Neural crest cell (in vitro differentiated cells): Measurements from ENCODE around the gene GCNT4. TPM values are rescaled to one million over a fixed set of nuclear protein-coding genes. Genes with fewer than 3 reads are reported as not detected.
"Not testable (repeated sequence)": the region's sequence is repeated elsewhere in the genome, so short reads cannot be mapped to it uniquely, and the experiment has no call there.

ENCODE experiments used
- DNase-seq: peaks from one replicate; pipeline ENCODE4 v3.0.0; 2021; ENCODE audit warnings: low read depth, mixed read lengths, low spot score
- H3K27ac Mint-ChIP-seq: one replicate; pipeline ENCODE4 v1.8.0; 2021; ENCODE audit warnings: mild to moderate bottlenecking, mixed read lengths; ENCODE audit not compliant: unreplicated experiment
- H3K27me3 Mint-ChIP-seq: 2 replicates; pipeline ENCODE4 v1.8.0; 2021; ENCODE audit warnings: low read depth, mild to moderate bottlenecking, mixed read lengths
- H3K36me3 Mint-ChIP-seq: 2 replicates; pipeline ENCODE4 v1.8.0; 2021; ENCODE audit warnings: low read depth, mild to moderate bottlenecking, mixed read lengths
- H3K4me1 Mint-ChIP-seq: 2 replicates; pipeline ENCODE4 v1.8.0; 2021; ENCODE audit warnings: mixed read lengths
- H3K4me3 Mint-ChIP-seq: one replicate; pipeline ENCODE4 v1.8.0; 2021; ENCODE audit warnings: mild to moderate bottlenecking, mixed read lengths
- H3K9me3 Mint-ChIP-seq: 2 replicates; pipeline ENCODE4 v1.8.0; 2021; ENCODE audit warnings: mixed read lengths
- long read RNA-seq: library from polyadenylated mRNA; unstranded; transcript quantifications from one replicate; pipeline ENCODE4 v2.0.0, GENCODE V29; 2020
- total RNA-seq: library from RNA; stranded (reverse); gene quantifications from 2 replicates; pipeline ENCODE4 v1.2.1, GENCODE V29; 2021
- TF ChIP-seq, protein P1 (sequence below): fragments of 200-600 bp; sonication (generic); conservative IDR thresholded peaks from 2 replicates; pipeline ENCODE4 v1.5.0; 2021; ENCODE audit warnings: antibody characterized with exemption, mild to moderate bottlenecking

The GCNT4 gene, protein sequence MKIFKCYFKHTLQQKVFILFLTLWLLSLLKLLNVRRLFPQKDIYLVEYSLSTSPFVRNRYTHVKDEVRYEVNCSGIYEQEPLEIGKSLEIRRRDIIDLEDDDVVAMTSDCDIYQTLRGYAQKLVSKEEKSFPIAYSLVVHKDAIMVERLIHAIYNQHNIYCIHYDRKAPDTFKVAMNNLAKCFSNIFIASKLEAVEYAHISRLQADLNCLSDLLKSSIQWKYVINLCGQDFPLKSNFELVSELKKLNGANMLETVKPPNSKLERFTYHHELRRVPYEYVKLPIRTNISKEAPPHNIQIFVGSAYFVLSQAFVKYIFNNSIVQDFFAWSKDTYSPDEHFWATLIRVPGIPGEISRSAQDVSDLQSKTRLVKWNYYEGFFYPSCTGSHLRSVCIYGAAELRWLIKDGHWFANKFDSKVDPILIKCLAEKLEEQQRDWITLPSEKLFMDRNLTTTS
- 0.39 and 0.56 TPM in 2 replicates for total RNA-seq
- long read RNA-seq = 0 reads

DNA sequence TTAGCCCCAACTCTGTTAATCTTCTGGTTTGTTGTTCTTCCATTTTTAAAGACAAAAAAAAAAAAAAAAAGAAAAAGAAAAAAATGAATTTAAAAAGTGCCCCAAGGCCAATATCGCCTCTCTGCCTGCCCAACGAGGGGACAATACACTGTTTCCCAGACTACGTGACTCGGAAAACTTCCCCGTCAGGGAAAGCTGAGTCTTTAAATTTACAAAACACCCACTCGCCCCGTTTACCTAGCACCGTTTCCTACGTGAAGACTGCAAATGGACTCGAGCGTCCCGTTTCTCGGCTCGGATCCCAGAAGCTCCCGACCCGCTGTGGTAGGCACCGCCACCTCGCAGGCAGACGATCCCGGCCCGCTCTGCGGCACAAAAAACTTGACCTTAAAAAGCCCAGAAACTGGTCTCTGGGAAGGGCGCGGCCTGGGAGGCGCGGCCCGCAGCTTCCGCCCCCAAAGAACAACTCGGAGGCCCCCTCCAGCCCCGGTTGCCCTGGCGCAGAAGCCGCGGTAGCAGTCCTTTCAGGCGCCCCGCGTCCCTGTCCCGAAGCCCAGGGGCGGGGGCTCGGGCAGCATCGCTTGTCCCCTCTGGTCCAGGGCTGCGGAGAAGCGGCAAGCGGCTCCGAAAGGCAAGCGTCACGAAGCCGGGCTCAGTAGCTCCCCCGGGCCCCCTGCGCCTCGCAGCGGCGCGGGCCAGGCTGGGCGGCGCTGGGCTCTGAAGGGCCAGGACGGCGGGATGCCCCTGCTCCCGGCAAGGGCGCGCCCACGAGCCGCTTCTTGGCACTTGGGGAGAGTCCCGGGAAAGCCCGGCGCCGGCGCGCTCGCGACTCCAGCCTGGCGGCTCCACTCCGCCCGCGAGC lies at the start of gene GCNT4:
Gene GCNT4 (minus strand): TSS at position 367 of the 862 bp plus-strand sequence. CDS start 22,521 bp downstream, outside the sequence.
- Mint-ChIP-seq H3K36me3 (no peaks in the 10 kb centered on the region), H3K4me1 (peaks cover 32% of the 10 kb centered on the region), H3K4me3 (peak within 1 kb of the TSS; percentile 88), H3K27me3 (peaks cover 45% of the 10 kb centered on the region), H3K9me3 (no peaks in the 10 kb centered on the region), H3K27ac (no peak within 1 kb of the TSS)
- TF ChIP-seq, protein P1, sequence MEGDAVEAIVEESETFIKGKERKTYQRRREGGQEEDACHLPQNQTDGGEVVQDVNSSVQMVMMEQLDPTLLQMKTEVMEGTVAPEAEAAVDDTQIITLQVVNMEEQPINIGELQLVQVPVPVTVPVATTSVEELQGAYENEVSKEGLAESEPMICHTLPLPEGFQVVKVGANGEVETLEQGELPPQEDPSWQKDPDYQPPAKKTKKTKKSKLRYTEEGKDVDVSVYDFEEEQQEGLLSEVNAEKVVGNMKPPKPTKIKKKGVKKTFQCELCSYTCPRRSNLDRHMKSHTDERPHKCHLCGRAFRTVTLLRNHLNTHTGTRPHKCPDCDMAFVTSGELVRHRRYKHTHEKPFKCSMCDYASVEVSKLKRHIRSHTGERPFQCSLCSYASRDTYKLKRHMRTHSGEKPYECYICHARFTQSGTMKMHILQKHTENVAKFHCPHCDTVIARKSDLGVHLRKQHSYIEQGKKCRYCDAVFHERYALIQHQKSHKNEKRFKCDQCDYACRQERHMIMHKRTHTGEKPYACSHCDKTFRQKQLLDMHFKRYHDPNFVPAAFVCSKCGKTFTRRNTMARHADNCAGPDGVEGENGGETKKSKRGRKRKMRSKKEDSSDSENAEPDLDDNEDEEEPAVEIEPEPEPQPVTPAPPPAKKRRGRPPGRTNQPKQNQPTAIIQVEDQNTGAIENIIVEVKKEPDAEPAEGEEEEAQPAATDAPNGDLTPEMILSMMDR = no peak
- peak; percentile 48 for DNase-seq

DNA sequence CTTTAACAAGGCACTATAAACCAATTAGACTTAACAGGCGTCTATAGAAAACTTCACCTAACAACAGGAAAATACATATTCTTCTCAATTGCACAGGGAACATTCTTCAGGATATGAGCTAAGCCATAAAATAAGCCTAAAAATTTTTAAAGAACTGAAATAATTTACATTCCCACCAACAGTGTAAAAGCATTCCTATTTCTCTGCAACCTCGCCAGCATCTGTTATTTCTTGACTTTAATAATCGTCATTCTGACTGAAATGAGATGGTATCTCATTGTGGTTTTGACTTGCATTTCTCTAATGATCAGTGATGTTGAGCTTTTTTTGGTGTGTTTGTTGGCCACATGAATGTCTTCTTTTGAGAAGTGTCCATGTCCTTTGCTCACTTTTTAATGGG lies 43.6 kb upstream of the GCNT4 start:
- not testable (repeated sequence) for H3K36me3 Mint-ChIP-seq, DNase-seq, H3K27ac Mint-ChIP-seq, H3K9me3 Mint-ChIP-seq, H3K4me3 Mint-ChIP-seq, H3K4me1 Mint-ChIP-seq, H3K27me3 Mint-ChIP-seq

DNA sequence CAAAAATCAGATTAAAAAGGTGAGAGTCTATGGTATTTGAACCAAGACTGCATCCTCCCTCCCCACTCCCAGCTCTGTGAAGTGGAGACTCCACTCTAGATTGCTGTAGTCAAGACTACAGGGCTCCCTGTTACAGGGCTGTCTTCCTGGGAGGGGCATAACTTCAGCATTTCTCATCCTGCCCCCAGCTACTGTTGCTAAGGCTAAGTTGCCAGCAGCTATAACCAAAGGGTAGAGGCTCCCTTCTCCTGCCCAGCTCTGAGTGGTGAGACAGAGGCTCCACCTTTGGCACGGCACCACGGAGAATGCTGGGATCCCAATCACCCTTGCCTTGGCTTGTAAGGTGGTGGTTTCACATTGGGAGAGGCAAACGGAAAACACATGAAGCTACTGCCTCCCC lies 39.2 kb upstream of the GCNT4 start:
- Mint-ChIP-seq H3K4me1 (no peaks in the 10 kb centered on the region), H3K4me3 (no peak overlapping the region), H3K27ac (no peak overlapping the region), H3K36me3 (no peaks in the 10 kb centered on the region), H3K27me3 (no peaks in the 10 kb centered on the region), H3K9me3 (no peaks in the 10 kb centered on the region)
- DNase-seq = no peak
- TF ChIP-seq, protein P1 = no peak

DNA sequence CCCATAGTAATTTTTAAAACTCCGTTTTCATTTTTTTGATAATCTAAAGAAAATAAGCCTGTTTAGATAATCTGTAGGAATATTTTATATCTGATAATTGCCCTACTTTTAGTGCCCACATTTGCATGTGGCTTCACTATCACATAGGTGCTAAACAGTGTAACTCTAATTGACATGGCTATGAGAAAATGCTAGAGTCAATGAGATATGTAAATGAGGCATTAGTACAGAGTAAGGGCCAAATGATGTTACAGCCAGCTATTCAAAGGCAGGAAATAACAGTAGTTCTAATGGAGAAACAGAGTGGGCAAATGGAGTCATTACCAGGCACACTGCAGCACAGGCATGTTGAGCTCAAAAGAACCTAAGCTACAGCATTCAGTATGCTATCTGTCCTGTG lies 37.3 kb upstream of the GCNT4 start:
- no peak for DNase-seq
- no peak overlapping the region for H3K4me3 Mint-ChIP-seq
- no peak overlapping the region for H3K27ac Mint-ChIP-seq
- H3K36me3 Mint-ChIP-seq = no peaks in the 10 kb centered on the region
- no peaks in the 10 kb centered on the region for H3K27me3 Mint-ChIP-seq
- no peaks in the 10 kb centered on the region for H3K4me1 Mint-ChIP-seq
- TF ChIP-seq, protein P1 = no peak
- no peaks in the 10 kb centered on the region for H3K9me3 Mint-ChIP-seq

DNA sequence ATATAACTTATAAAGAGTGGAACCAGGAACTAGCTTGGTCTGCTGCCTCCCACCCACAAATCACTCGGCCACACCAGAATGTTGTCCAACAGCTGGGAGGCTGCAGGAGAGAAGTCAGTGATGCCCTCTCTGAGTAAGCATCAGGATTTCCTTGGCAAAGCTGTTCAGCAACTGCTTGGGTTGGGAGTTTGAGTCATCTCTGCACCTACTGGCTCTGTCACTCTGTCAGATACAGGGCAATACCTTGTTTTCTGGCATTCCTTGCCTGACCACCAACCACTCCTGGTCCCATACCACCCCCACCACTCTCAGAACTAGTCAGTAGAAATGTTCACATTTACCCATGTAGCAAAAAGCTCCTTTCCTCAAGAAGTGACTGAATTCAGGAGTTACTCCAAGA lies 36.8 kb upstream of the GCNT4 start:
- no peak for DNase-seq
- H3K27me3 Mint-ChIP-seq = no peaks in the 10 kb centered on the region
- no peak overlapping the region for H3K27ac Mint-ChIP-seq
- H3K4me3 Mint-ChIP-seq = no peak overlapping the region
- H3K4me1 Mint-ChIP-seq = no peaks in the 10 kb centered on the region
- H3K9me3 Mint-ChIP-seq = no peaks in the 10 kb centered on the region
- H3K36me3 Mint-ChIP-seq = no peaks in the 10 kb centered on the region
- TF ChIP-seq, protein P1 = no peak
